OCI-LY3 (cell line): Measurements from ENCODE around the gene ACSL3.
A peak's percentile ranks its signal among the peaks of the same experiment; 100 is the strongest.

ENCODE experiments used
- H2AFZ ChIP-seq: fragments of 200-600, 300-600 bp; shearing (Covaris generic); 2 replicates; pipeline ENCODE4 v1.6.0; 2014; ENCODE audit warnings: antibody characterized with exemption, low read depth, low read length
- H3K27ac ChIP-seq: fragments of 200-600, 300-600 bp; sonication (generic); 2 replicates; pipeline ENCODE4 v1.5.1; 2014; ENCODE audit warnings: mild to moderate bottlenecking, low read length, moderate library complexity, mixed read lengths
- H3K27me3 ChIP-seq: fragments of 200-600, 300-600 bp; sonication (generic); 2 replicates; pipeline ENCODE4 v1.6.1; 2014; ENCODE audit warnings: low read depth, low read length, mixed read lengths
- H3K36me3 ChIP-seq: fragments of 200-600, 300-600 bp; sonication (generic); replicated peaks from 2 replicates; pipeline ENCODE3; 2014; ENCODE audit warnings: low read depth, low read length, mixed read lengths
- H3K4me1 ChIP-seq: fragments of 300-600, 200-600 bp; sonication (generic); 2 replicates; pipeline ENCODE4 v1.6.1; 2014; ENCODE audit warnings: low read length, mixed read lengths
- H3K4me2 ChIP-seq: fragments of 200-600, 300-600 bp; sonication (generic); 2 replicates; pipeline ENCODE4 v1.6.1; 2014; ENCODE audit warnings: low read length, mixed read lengths
- H3K4me3 ChIP-seq: fragments of 300-600, 200-600 bp; sonication (generic); 2 replicates; pipeline ENCODE4 v1.5.1; 2014; ENCODE audit warnings: antibody characterized with exemption, mild to moderate bottlenecking, low read length, moderate library complexity
- H3K79me2 ChIP-seq: fragments of 300-600, 200-600 bp; shearing (Covaris generic); 2 replicates; pipeline ENCODE4 v1.6.1; 2014; ENCODE audit warnings: mild to moderate bottlenecking, low read length, mixed read lengths
- H3K9ac ChIP-seq: fragments of 300-600, 200-600 bp; shearing (Covaris generic); 2 replicates; pipeline ENCODE4 v1.6.0; 2014; ENCODE audit warnings: mild to moderate bottlenecking, low read length, moderate library complexity
- H3K9me3 ChIP-seq: fragments of 200-600, 300-600 bp; shearing (Covaris generic); 2 replicates; pipeline ENCODE4 v1.6.1; 2014; ENCODE audit warnings: low read length, mixed read lengths; ENCODE audit not compliant: insufficient read depth
- H4K20me1 ChIP-seq: fragments of 200-600, 300-600 bp; sonication (generic); 2 replicates; pipeline ENCODE4 v1.6.1; 2016; ENCODE audit warnings: low read length, mixed read lengths; ENCODE audit not compliant: insufficient read depth
- EZH2phosphoT487 ChIP-seq: fragments of 200-600 bp; shearing (Covaris generic); IDR thresholded peaks from 2 replicates; pipeline ENCODE4 v1.6.1; 2018; ENCODE audit warnings: antibody characterized with exemption, mixed run types, low read depth
- TF ChIP-seq, protein P1 (sequence below): fragments of 200-600, 300-600 bp; sonication (generic); IDR thresholded peaks from 2 replicates; pipeline ENCODE4 v1.5.1; 2014; ENCODE audit warnings: antibody characterized with exemption, low read length, low read depth

The ACSL3 gene

DNA sequence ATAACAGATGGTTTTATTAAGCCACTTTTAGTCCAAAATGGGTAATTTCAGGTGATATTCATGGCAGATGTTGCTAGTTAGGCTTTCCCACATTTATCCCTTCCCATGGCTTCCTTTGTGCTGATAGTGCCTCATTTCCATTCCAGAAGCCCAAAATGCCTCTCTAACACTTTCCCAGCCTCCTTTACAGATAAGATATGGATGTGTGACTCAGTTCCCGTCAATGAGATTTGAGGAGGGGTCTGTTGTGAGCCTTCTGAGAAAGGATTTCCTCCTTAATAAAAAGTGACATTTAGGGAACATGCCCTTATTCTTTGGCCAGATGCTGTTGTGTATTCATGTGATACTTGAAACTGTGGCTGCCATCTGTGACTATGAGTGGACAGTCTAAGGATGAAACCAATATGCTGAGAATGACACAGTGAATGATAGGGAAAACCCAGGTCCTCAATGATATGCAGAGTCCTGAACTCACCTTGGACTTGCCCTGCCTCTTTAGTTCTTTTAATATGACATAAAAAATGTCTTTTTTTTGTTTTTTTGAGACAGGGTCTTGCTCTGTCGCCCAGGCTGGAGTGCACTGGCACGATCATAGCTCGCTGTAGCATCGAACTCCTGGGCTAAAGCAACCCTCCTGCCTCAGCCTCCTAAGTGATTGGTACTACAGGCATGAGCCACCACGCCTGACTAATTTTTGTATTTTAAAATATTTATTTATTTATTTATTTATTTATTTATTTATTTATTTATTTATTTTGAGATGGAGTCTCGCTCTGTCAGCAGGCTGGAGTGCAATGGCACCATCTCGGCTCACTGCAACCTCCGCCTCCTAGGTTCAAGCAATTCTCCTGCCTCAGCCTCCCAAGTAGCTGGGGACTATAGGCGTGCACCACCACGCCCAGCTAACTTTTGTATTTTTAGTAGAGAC, 5.8 kb upstream of the ACSL3 start:
- no peak overlapping the region for H3K4me3 ChIP-seq
- H3K4me1 ChIP-seq: peaks cover 4% of the 10 kb centered on the region
- H4K20me1 ChIP-seq: no peaks in the 10 kb centered on the region
- no peak overlapping the region for H3K9ac ChIP-seq
- H3K27ac ChIP-seq: no peak overlapping the region
- TF ChIP-seq EZH2phosphoT487: no peak
- TF ChIP-seq, protein P1, sequence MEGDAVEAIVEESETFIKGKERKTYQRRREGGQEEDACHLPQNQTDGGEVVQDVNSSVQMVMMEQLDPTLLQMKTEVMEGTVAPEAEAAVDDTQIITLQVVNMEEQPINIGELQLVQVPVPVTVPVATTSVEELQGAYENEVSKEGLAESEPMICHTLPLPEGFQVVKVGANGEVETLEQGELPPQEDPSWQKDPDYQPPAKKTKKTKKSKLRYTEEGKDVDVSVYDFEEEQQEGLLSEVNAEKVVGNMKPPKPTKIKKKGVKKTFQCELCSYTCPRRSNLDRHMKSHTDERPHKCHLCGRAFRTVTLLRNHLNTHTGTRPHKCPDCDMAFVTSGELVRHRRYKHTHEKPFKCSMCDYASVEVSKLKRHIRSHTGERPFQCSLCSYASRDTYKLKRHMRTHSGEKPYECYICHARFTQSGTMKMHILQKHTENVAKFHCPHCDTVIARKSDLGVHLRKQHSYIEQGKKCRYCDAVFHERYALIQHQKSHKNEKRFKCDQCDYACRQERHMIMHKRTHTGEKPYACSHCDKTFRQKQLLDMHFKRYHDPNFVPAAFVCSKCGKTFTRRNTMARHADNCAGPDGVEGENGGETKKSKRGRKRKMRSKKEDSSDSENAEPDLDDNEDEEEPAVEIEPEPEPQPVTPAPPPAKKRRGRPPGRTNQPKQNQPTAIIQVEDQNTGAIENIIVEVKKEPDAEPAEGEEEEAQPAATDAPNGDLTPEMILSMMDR: no peak
- no peaks in the 10 kb centered on the region for H3K79me2 ChIP-seq
- H3K27me3 ChIP-seq: no peaks in the 10 kb centered on the region
- no peaks in the 10 kb centered on the region for H3K36me3 ChIP-seq
- H3K4me2 ChIP-seq: no peak overlapping the region
- H2AFZ ChIP-seq: no peak overlapping the region
- H3K9me3 ChIP-seq: no peaks in the 10 kb centered on the region

DNA sequence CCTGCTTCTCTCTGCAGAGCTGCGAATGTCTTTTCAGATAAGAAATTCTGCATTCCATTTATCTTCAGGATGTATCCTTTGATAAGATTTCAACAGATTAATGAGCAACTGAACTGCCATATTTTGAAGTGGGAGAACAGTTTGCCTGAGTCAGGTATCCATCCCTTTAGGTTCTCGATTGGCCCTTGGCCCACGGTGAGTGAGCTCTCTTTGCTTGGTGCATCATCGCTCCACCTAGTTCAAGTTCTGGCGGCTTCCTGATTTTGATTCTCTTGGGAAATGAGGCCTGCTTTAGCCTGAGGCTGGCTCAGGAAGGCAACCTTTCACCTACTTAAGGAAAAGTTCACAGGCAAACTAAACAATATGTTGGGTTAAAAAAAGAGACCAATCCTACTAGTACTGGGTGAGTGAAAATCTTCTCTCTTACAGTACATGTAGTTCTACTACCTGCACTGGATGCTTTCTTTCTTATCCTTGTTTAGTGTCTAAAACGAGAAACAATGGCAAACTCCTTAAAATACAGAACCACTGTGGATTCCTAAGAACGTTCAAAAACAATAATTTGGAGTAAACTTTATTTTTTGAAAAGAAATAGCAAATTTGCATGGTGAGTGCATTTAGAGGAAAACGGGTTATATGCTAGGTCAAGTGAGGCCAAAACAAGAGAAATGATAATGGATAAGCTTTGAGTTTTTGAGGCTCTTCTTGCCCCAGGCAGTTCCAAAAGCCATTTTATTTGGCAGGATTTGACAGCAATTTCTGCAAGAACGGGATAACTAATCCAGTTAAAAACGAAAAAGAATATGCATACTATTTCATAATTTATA, 837 bp upstream of the ACSL3 start:
- no peak overlapping the region for H3K27ac ChIP-seq
- peak overlapping the region; percentile 62; the same call in 1 of the 2 replicates for H2AFZ ChIP-seq

DNA sequence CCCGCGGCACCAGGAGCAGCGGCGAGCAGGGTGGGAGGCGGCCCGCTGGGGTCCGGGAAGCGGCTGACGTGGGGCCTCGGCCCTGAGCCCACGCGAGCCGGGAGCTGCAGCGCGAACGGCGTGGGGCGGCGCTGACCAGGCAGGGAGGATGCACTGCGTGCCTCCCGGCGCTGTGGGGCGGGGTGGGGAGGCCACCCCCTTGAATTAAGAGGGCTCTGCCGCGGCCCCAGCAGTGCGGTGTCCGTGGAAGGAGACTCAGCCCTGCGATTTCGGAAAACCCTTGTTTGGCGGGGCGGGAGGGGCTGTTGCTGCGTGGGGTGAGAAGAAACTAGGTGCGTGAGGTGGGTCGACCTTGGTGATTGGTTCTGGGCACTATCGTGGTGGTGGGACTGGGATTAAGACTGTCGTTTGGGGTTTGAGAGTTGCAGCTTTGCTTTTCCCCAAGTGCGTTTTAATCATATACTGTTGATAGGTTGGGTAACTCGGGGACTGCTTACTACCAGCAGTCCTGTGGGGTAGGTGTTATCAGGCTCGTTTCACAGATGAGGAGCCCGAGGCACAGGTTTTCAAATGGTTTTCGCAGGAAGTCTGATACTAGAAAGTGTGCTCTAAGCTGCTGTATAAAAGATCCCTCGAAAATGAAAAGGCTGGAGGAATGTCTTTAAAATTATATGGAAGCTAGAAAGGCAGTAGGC, 722 bp downstream of the ACSL3 start:
- Histone ChIP-seq H3K79me2 (peaks cover 57% of the 10 kb centered on the region), H3K4me1 (peaks cover 18% of the 10 kb centered on the region), H3K9ac (peak overlapping the region; percentile 87)

More for the DNA sequence above, 837 bp upstream of the ACSL3 start:
- peak overlapping the region; percentile 67 for H3K4me2 ChIP-seq
- H3K9me3 ChIP-seq: no peaks in the 10 kb centered on the region
- TF ChIP-seq EZH2phosphoT487: no peak
- TF ChIP-seq, protein P1: no peak
- H3K9ac ChIP-seq: peak overlapping the region; percentile 61
- H3K4me1 ChIP-seq: peaks cover 18% of the 10 kb centered on the region
- H3K79me2 ChIP-seq: peaks cover 42% of the 10 kb centered on the region
- H3K27me3 ChIP-seq: no peaks in the 10 kb centered on the region
- peaks cover 36% of the 10 kb centered on the region for H4K20me1 ChIP-seq
- peak overlapping the region; percentile 96 for H3K4me3 ChIP-seq
- no peaks in the 10 kb centered on the region for H3K36me3 ChIP-seq

More for the DNA sequence above, 722 bp downstream of the ACSL3 start:
- Histone ChIP-seq H3K4me2 (peak overlapping the region; percentile 90), H4K20me1 (peaks cover 50% of the 10 kb centered on the region), H3K9me3 (no peaks in the 10 kb centered on the region), H3K4me3 (peak overlapping the region; percentile 96), H2AFZ (no peak overlapping the region), H3K27ac (peak overlapping the region; percentile 66), H3K27me3 (no peaks in the 10 kb centered on the region), H3K36me3 (no peaks in the 10 kb centered on the region)
- TF ChIP-seq, protein P1: no peak
- TF ChIP-seq EZH2phosphoT487: no peak
